ENCODE measurements around the gene RAPGEF1. TPM values are rescaled to one million over a fixed set of nuclear protein-coding genes. Genes with fewer than 3 reads are reported as not detected.

Gene RAPGEF1
- total RNA-seq, 1 donor from 2014 or later, result 57.9 TPM

DNA sequence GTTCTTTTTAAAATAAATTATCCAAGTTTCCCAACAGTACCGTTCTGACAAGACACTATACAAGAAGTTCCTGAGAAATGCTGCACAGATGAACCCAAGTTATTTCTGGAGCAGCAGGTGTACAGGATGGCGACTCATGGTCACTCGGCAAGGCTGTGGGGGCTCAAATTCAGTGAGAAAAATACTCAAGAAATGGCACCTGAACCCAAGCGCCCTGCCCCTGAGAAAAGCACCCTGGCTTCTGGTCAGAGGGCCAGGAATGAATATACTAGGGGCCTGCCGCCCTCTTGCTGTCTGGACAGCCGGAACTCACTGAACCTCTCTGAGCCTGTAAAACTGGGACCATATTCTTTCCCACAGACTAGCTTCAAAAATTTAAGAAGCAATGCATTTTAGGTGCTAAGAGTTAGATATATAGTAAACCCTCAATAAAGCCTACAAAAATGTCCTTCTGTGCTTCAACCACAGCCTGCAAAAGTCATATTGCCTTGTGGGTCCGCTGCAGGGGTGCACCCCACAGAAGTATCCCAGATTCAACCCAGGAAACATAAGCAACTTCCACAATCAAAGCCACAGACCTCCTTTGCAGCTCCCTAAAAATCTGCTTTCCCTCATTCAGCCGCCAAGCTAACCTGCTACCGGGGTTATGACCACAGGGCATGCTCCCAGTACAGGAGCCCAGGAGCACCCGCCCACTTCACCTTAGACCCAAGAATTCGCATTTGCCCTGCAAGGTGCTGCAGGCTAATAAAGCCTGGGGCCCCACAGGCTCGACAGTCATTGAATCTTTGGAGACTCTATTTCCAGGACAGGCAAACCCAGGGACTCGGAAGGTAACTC, 1.4 kb downstream of the RAPGEF1 start:
- H3K36me3 ChIP-seq, result peaks cover 0 to 5% of the 10 kb centered on the region in 2 donors
- peak overlapping the region; percentile 61 to 87 for H3K4me3 ChIP-seq
- TF ChIP-seq POLR2A (IDR thresholded peaks at IDR 0.05) (no peak), POLR2AphosphoS5 (IDR thresholded peaks at IDR 0.05; ENCODE audit: insufficient read depth in 1 of 2, low read depth in 1 of 2) (no peak), CTCF (IDR thresholded peaks at IDR 0.05) (no peak)
- peak overlapping the region; percentile 89 for H3K27ac ChIP-seq
- intact Hi-C loops (cut with DNase I), result loop anchor here (5.0 kb wide), 1 partner anchor 146 kb away; no protein-coding TSS in a partner anchor
- DNase-seq (ENCODE audit: extremely low spot score in 2 of 2), result no peak
- H3K9me3 ChIP-seq, result no peaks in the 10 kb centered on the region
- H3K4me1 ChIP-seq, result peaks cover 60% of the 10 kb centered on the region
- H3K27me3 ChIP-seq, result no peaks in the 10 kb centered on the region

DNA sequence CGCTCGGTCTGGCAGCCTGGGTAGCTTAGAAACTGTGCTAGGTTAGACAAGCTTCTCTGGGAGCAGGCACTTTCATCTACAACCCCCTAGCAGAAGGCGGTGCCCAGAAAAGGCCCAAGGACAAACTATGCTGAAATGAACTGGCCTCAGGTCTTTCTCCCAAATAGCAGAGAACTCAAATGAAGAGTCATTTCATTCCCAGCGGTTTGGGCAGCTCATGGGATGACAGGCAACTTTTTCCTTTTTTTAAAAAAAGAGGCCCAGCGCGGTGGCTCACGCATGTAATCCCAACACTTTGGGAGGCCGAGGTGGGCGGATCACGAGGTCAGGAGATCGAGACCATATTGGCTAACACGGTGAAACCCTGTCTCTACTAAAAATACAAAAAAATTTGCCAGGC, 2.5 kb downstream of the RAPGEF1 start:
- Histone ChIP-seq H3K36me3 (peaks cover 0 to 5% of the 10 kb centered on the region in 2 donors), H3K27me3 (no peaks in the 10 kb centered on the region), H3K4me3 (no peak overlapping the region), H3K4me1 (peaks cover 71% of the 10 kb centered on the region), H3K9me3 (no peaks in the 10 kb centered on the region), H3K27ac (peak overlapping the region; percentile 30)
- TF ChIP-seq POLR2AphosphoS5 (IDR thresholded peaks at IDR 0.05; ENCODE audit: insufficient read depth in 1 of 2, low read depth in 1 of 2), result no peak
- TF ChIP-seq CTCF (IDR thresholded peaks at IDR 0.05), result no peak
- no peak for TF ChIP-seq POLR2A (IDR thresholded peaks at IDR 0.05)
- intact Hi-C loops (cut with DNase I), result loop anchor here (5.0 kb wide), 1 partner anchor 145 kb away; no protein-coding TSS in a partner anchor
- no peak for DNase-seq (ENCODE audit: extremely low spot score in 2 of 2)

GRCh38 chr9:131736431-131736830, 3.4 kb downstream of the RAPGEF1 start:
- intact Hi-C loops (cut with DNase I), result loop anchor here (5.0 kb wide), 1 partner anchor 144 kb away; no protein-coding TSS in a partner anchor
- TF ChIP-seq CTCF (IDR thresholded peaks at IDR 0.05) (no peak), POLR2AphosphoS5 (IDR thresholded peaks at IDR 0.05; ENCODE audit: insufficient read depth in 1 of 2, low read depth in 1 of 2) (no peak), POLR2A (IDR thresholded peaks at IDR 0.05) (no peak)
- H3K36me3 ChIP-seq, result peaks cover 0 to 5% of the 10 kb centered on the region in 2 donors
- no peak overlapping the region for H3K4me3 ChIP-seq
- H3K27me3 ChIP-seq, result no peaks in the 10 kb centered on the region
- no peak for DNase-seq (ENCODE audit: extremely low spot score in 2 of 2)
- peaks cover 81% of the 10 kb centered on the region for H3K4me1 ChIP-seq
- H3K27ac ChIP-seq, result peak overlapping the region; percentile 30
- H3K9me3 ChIP-seq, result no peaks in the 10 kb centered on the region

DNA sequence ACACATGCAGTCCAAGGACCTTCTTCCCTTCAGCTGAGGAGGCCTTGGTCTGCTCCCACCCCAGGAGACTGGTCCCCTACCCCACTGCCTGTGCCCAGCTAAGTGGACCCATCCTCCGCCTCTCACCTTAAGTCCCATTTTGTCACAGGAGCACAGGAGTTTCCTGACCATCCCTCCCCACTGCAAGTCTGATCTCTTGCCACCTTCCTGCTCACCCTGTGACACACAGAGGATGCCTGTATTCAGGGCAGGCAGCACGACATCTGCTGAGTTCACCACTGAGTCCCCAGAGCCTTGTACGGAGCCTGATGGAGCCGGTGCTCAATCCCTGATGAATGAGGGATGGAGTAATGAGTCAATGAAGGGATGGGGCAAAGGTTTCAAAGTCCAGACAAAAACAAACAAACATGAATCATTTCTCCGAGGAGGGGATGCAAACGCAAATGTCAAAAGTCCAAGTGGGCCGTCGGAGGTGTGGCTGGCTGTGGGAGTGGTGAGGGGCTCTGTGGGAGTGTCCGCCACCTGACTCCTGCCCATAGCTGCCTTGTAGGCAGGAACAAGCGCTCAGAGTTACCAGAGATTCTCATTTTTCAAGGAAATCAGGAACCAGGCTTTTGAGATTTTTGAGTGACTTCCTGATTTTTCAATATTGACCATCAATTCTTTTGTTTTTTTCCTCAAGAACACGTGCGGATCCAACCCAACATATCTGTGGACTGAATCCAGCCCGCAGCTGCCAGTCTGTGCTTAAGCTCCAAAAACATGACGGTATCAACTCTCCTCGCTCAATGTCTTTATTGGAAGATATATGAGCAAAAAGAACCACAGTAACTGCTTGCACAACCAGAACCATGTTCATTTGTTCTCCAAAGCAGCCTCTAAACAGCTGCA, 4.4 kb downstream of the RAPGEF1 start:
- peaks cover 0 to 5% of the 10 kb centered on the region in 2 donors for H3K36me3 ChIP-seq
- H3K27me3 ChIP-seq, result no peaks in the 10 kb centered on the region
- H3K27ac ChIP-seq, result peak overlapping the region; percentile 30
- DNase-seq (ENCODE audit: extremely low spot score in 2 of 2), result no peak
- no peak overlapping the region for H3K4me3 ChIP-seq
- no peak for TF ChIP-seq POLR2AphosphoS5 (IDR thresholded peaks at IDR 0.05; ENCODE audit: insufficient read depth in 1 of 2, low read depth in 1 of 2)
- no peak for TF ChIP-seq CTCF (IDR thresholded peaks at IDR 0.05)
- TF ChIP-seq POLR2A (IDR thresholded peaks at IDR 0.05), result no peak
- H3K9me3 ChIP-seq, result no peaks in the 10 kb centered on the region
- intact Hi-C loops (cut with DNase I), result loop anchor here (5.0 kb wide), 1 partner anchor 143 kb away; no protein-coding TSS in a partner anchor
- peaks cover 90% of the 10 kb centered on the region for H3K4me1 ChIP-seq

Data from vagina (tissue), 2 donors.